Fibroblast of the conjunctiva (primary cell): ENCODE data around the gene LCLAT1.
A peak's percentile ranks its signal among the peaks of the same experiment; 100 is the strongest.

ENCODE experiments used
- DNase-seq: peaks from one replicate; pipeline ENCODE4 v3.0.0-alpha.2; 2010; ENCODE audit warnings: low read depth

LCLAT1 gene

GRCh38 chr2:30422444-30423040 lies 24.5 kb upstream of the LCLAT1 start:
- DNase-seq: peak; percentile 72

- no peak for DNase-seq
Measured at GRCh38 chr2:30424231-30424630, 22.8 kb upstream of the LCLAT1 start.

- no peak for DNase-seq
Measured at GRCh38 chr2:30425326-30425725, 21.7 kb upstream of the LCLAT1 start.

- DNase-seq: no peak
Measured at GRCh38 chr2:30427606-30428347, 19.3 kb upstream of the LCLAT1 start.

GRCh38 chr2:30428348-30428662 lies 18.7 kb upstream of the LCLAT1 start:
- DNase-seq: no peak

GRCh38 chr2:30428827-30429461 lies 18.1 kb upstream of the LCLAT1 start:
- no peak for DNase-seq

GRCh38 chr2:30433541-30434299 lies 13.3 kb upstream of the LCLAT1 start:
- DNase-seq: no peak

GRCh38 chr2:30434708-30435107 lies 12.3 kb upstream of the LCLAT1 start:
- no peak for DNase-seq

- DNase-seq: no peak
Measured at GRCh38 chr2:30436859-30437435, 10.1 kb upstream of the LCLAT1 start.

GRCh38 chr2:30437809-30438548 lies 9.1 kb upstream of the LCLAT1 start:
- no peak for DNase-seq

- DNase-seq: no peak
Measured at GRCh38 chr2:30439296-30439695, 7.8 kb upstream of the LCLAT1 start.

GRCh38 chr2:30439879-30440278 lies 7.2 kb upstream of the LCLAT1 start:
- DNase-seq: no peak

- DNase-seq: no peak
Measured at GRCh38 chr2:30441023-30441422, 6.0 kb upstream of the LCLAT1 start.

GRCh38 chr2:30443081-30443480 lies 4.0 kb upstream of the LCLAT1 start:
- DNase-seq: no peak

- DNase-seq: no peak
Measured at GRCh38 chr2:30444273-30444672, 2.8 kb upstream of the LCLAT1 start.

GRCh38 chr2:30445266-30445821 lies 1.7 kb upstream of the LCLAT1 start:
- DNase-seq: no peak

- DNase-seq: no peak
Measured at GRCh38 chr2:30446602-30447148, 371 bp upstream of the LCLAT1 start.

GRCh38 chr2:30448308-30448707 lies 1.3 kb downstream of the LCLAT1 start:
- no peak for DNase-seq

- DNase-seq: no peak
Measured at GRCh38 chr2:30448866-30449265, 1.8 kb downstream of the LCLAT1 start.

- no peak for DNase-seq
Measured at GRCh38 chr2:30450025-30450424, 3.0 kb downstream of the LCLAT1 start.

GRCh38 chr2:30453498-30453897 lies 6.5 kb downstream of the LCLAT1 start:
- no peak for DNase-seq
